Trophoblast cell (in vitro differentiated cells and primary cell): Measurements from ENCODE around the gene CIDEA.
A peak's percentile ranks its signal among the peaks of the same experiment; 100 is the strongest.

ENCODE experiments used
- DNase-seq, 2 donors: peaks; one replicate each; pipeline ENCODE4 v3.0.0-alpha.2; 2016
- H2AFZ ChIP-seq: 2 replicates; pipeline ENCODE4 v1.6.1; 2013; ENCODE audit warnings: low read length, moderate library complexity, mild to moderate bottlenecking; ENCODE audit not compliant: insufficient read depth, poor library complexity
- H2AK5ac ChIP-seq: 2 replicates; pipeline ENCODE4 v1.6.1; 2013; ENCODE audit warnings: mild to moderate bottlenecking, low read length
- H2BK120ac ChIP-seq: 2 replicates; pipeline ENCODE4 v1.6.1; 2013; ENCODE audit warnings: low read length, mild to moderate bottlenecking, moderate library complexity; ENCODE audit not compliant: insufficient read depth, poor library complexity
- H2BK12ac ChIP-seq: 2 replicates; pipeline ENCODE4 v1.6.1; 2013; ENCODE audit warnings: mild to moderate bottlenecking, low read length, moderate library complexity
- H2BK5ac ChIP-seq: 2 replicates; pipeline ENCODE4 v1.6.1; 2013; ENCODE audit warnings: low read length, low read depth, moderate library complexity, mild to moderate bottlenecking; ENCODE audit not compliant: poor library complexity
- H3K14ac ChIP-seq: 2 replicates; pipeline ENCODE4 v1.6.1; 2013; ENCODE audit warnings: mild to moderate bottlenecking, low read length
- H3K18ac ChIP-seq: 2 replicates; pipeline ENCODE4 v1.6.1; 2013; ENCODE audit warnings: mild to moderate bottlenecking, low read length
- H3K23ac ChIP-seq: 2 replicates; pipeline ENCODE4 v1.6.1; 2013; ENCODE audit warnings: low read length
- H3K27ac ChIP-seq: 2 replicates; pipeline ENCODE4 v1.5.1; 2013; ENCODE audit warnings: low read depth, mild to moderate bottlenecking, inconsistent platforms, low read length, moderate library complexity
- H3K27me3 ChIP-seq: 2 replicates; pipeline ENCODE4 v1.6.1; 2013; ENCODE audit warnings: inconsistent platforms, mild to moderate bottlenecking, low read length, moderate library complexity; ENCODE audit not compliant: insufficient read depth
- H3K36me3 ChIP-seq, 2 experiments: 1 replicate in 1 of 2; 2 replicates in 1 of 2; pipeline ENCODE4 v1.6.1; 2013; ENCODE audit warnings: low read length in 2 of 2, mild to moderate bottlenecking in 2 of 2, moderate library complexity in 1 of 2; ENCODE audit not compliant: insufficient read depth in 2 of 2, control insufficient read depth in 1 of 2
- H3K4ac ChIP-seq: 2 replicates; pipeline ENCODE4 v1.6.1; 2013; ENCODE audit warnings: low read depth, mild to moderate bottlenecking, low read length, moderate library complexity
- H3K4me1 ChIP-seq, 2 experiments: 1 replicate in 1 of 2; 2 replicates in 1 of 2; pipeline ENCODE4 v1.6.1; 2013; ENCODE audit warnings: low read length in 2 of 2, mild to moderate bottlenecking in 2 of 2, moderate library complexity in 1 of 2; ENCODE audit not compliant: insufficient read depth in 2 of 2, control insufficient read depth in 1 of 2
- H3K4me2 ChIP-seq: 2 replicates; pipeline ENCODE4 v1.6.1; 2013; ENCODE audit warnings: inconsistent platforms, mild to moderate bottlenecking, low read length, moderate library complexity
- H3K4me3 ChIP-seq: 2 replicates; pipeline ENCODE4 v1.5.1; 2013; ENCODE audit warnings: mild to moderate bottlenecking, low read depth, low read length, inconsistent platforms
- H3K79me1 ChIP-seq: one replicate; pipeline ENCODE4 v1.6.1; 2013; ENCODE audit warnings: low read length
- H3K79me2 ChIP-seq: 2 replicates; pipeline ENCODE4 v1.6.1; 2013; ENCODE audit warnings: low read length, mild to moderate bottlenecking; ENCODE audit not compliant: control insufficient read depth, insufficient read depth, poor library complexity
- H3K9ac ChIP-seq: 2 replicates; pipeline ENCODE4 v1.6.1; 2013; ENCODE audit warnings: mild to moderate bottlenecking, low read length
- H3K9me3 ChIP-seq: 2 replicates; pipeline ENCODE4 v1.6.1; 2013; ENCODE audit warnings: low read depth, mild to moderate bottlenecking, control low read depth, inconsistent platforms, low read length; ENCODE audit not compliant: insufficient read depth
- H4K12ac ChIP-seq: 2 replicates; pipeline ENCODE4 v1.6.1; 2013; ENCODE audit warnings: low read depth, mild to moderate bottlenecking, low read length, moderate library complexity
- H4K8ac ChIP-seq: 2 replicates; pipeline ENCODE4 v1.6.1; 2013; ENCODE audit warnings: low read depth, mild to moderate bottlenecking, low read length, moderate library complexity
- H4K91ac ChIP-seq: one replicate; pipeline ENCODE4 v1.6.1; 2013; ENCODE audit warnings: low read depth, mild to moderate bottlenecking, low read length, moderate library complexity
- WGBS: extraction: QIAGEN DNeasy Blood & Tissue Kit; methylation state at CpG from one replicate; pipeline ENCODE4 v1.1.7; 2013; ENCODE audit warnings: missing lambda C conversion rate; ENCODE audit not compliant: insufficient read length, insufficient coverage; ENCODE audit errors: extremely low coverage; 5-methylcytosine and 5-hydroxymethylcytosine counted together

The CIDEA gene

GRCh38 chr18:12304351-12305210 lies 50.4 kb downstream of the CIDEA start:
- Histone ChIP-seq H3K27me3 (no peaks in the 10 kb centered on the region), H3K79me1 (peaks cover 15% of the 10 kb centered on the region), H3K23ac (no peak overlapping the region), H3K9me3 (no peaks in the 10 kb centered on the region), H3K4me2 (no peak overlapping the region), H2AFZ (no peak overlapping the region), H3K18ac (no peak overlapping the region), H2BK120ac (no peak overlapping the region), H3K27ac (no peak overlapping the region), H3K9ac (no peak overlapping the region), H4K8ac (no peak overlapping the region), H4K91ac (no peak overlapping the region), H4K12ac (no peak overlapping the region), H2BK5ac (no peak overlapping the region), H2AK5ac (no peak overlapping the region), H3K36me3 (peaks cover 0 to 2% of the 10 kb centered on the region in 2 experiments), H2BK12ac (no peak overlapping the region), H3K79me2 (peaks cover 11% of the 10 kb centered on the region), H3K4me3 (no peak overlapping the region), H3K4me1 (peaks cover 2 to 16% of the 10 kb centered on the region in 2 experiments), H3K4ac (no peak overlapping the region), H3K14ac (no peak overlapping the region)
- WGBS, result no CpG with 5 or more reads among the region's 19 CpGs
- DNase-seq, result no peak

GRCh38 chr18:12305211-12305610 lies 51.0 kb downstream of the CIDEA start:
- Histone ChIP-seq H3K27me3 (no peaks in the 10 kb centered on the region), H2BK5ac (no peak overlapping the region), H3K4ac (no peak overlapping the region), H3K9me3 (no peaks in the 10 kb centered on the region), H3K79me2 (peaks cover 13% of the 10 kb centered on the region), H3K9ac (no peak overlapping the region), H3K23ac (no peak overlapping the region), H2BK120ac (no peak overlapping the region), H2BK12ac (no peak overlapping the region), H3K36me3 (peaks cover 0 to 2% of the 10 kb centered on the region in 2 experiments), H3K27ac (no peak overlapping the region), H3K4me2 (no peak overlapping the region), H2AK5ac (no peak overlapping the region), H3K79me1 (peaks cover 18% of the 10 kb centered on the region), H4K12ac (peak overlapping the region; percentile 22), H4K8ac (no peak overlapping the region), H3K18ac (no peak overlapping the region), H2AFZ (no peak overlapping the region), H3K4me1 (peaks cover 3 to 19% of the 10 kb centered on the region in 2 experiments), H3K14ac (no peak overlapping the region), H4K91ac (no peak overlapping the region), H3K4me3 (no peak overlapping the region)
- no CpG with 5 or more reads among the region's 12 CpGs for WGBS
- DNase-seq, result no peak

- H3K4ac ChIP-seq, result no peak overlapping the region
- no peaks in the 10 kb centered on the region for H3K27me3 ChIP-seq
- no peak overlapping the region for H2BK120ac ChIP-seq
- no peak overlapping the region for H2BK5ac ChIP-seq
- peak overlapping the region; percentile 45 for H3K4me2 ChIP-seq
- peaks cover 18% of the 10 kb centered on the region for H3K79me1 ChIP-seq
- H3K4me3 ChIP-seq, result no peak overlapping the region
- peaks cover 13% of the 10 kb centered on the region for H3K79me2 ChIP-seq
- no peak overlapping the region for H3K14ac ChIP-seq
- WGBS, result no CpG with 5 or more reads among the region's 25 CpGs
- no peak overlapping the region for H3K27ac ChIP-seq
- no peak overlapping the region for H3K18ac ChIP-seq
- H3K9ac ChIP-seq, result no peak overlapping the region
- H2BK12ac ChIP-seq, result no peak overlapping the region
- no peak overlapping the region for H4K91ac ChIP-seq
- H4K8ac ChIP-seq, result no peak overlapping the region
- no peak overlapping the region for H4K12ac ChIP-seq
- no peak for DNase-seq
- peaks cover 6 to 25% of the 10 kb centered on the region in 2 experiments for H3K4me1 ChIP-seq
- H3K36me3 ChIP-seq, result peaks cover 8% of the 10 kb centered on the region in 2 experiments
- no peak overlapping the region for H2AFZ ChIP-seq
- no peak overlapping the region for H2AK5ac ChIP-seq
- H3K9me3 ChIP-seq, result no peaks in the 10 kb centered on the region
- no peak overlapping the region for H3K23ac ChIP-seq
Measured at GRCh38 chr18:12305930-12306629, 51.9 kb downstream of the CIDEA start.

- H3K27me3 ChIP-seq, result no peaks in the 10 kb centered on the region
- H2BK12ac ChIP-seq, result no peak overlapping the region
- H3K4me1 ChIP-seq, result peaks cover 6 to 23% of the 10 kb centered on the region in 2 experiments
- no peak overlapping the region for H2AK5ac ChIP-seq
- H4K12ac ChIP-seq, result peak overlapping the region; percentile 7
- H3K4me3 ChIP-seq, result peak overlapping the region; percentile 72
- H3K9ac ChIP-seq, result peak overlapping the region; percentile 35
- H3K18ac ChIP-seq, result no peak overlapping the region
- no CpG with 5 or more reads among the region's 39 CpGs for WGBS
- H3K23ac ChIP-seq, result no peak overlapping the region
- H3K79me1 ChIP-seq, result peaks cover 18% of the 10 kb centered on the region
- peak overlapping the region; percentile 18 for H3K14ac ChIP-seq
- H2BK120ac ChIP-seq, result no peak overlapping the region
- no peak overlapping the region for H2BK5ac ChIP-seq
- peak overlapping the region; percentile 61 for H2AFZ ChIP-seq
- peak; percentile 60 to 74 for DNase-seq
- no peak overlapping the region for H4K8ac ChIP-seq
- H3K4ac ChIP-seq, result no peak overlapping the region
- peak overlapping the region; percentile 69 for H3K27ac ChIP-seq
- peaks cover 9 to 12% of the 10 kb centered on the region in 2 experiments for H3K36me3 ChIP-seq
- H3K79me2 ChIP-seq, result peaks cover 13% of the 10 kb centered on the region
- peak overlapping the region; percentile 74 for H4K91ac ChIP-seq
- H3K9me3 ChIP-seq, result no peaks in the 10 kb centered on the region
- peak overlapping the region; percentile 56 for H3K4me2 ChIP-seq
Measured at GRCh38 chr18:12306752-12307700, 52.9 kb downstream of the CIDEA start.
